C4-2B (cell line): ENCODE data around the gene GATAD2A.

Experiments
- H3K27ac ChIP-seq: fragments of 450-650 bp; 2 replicates; pipeline ENCODE4 v1.5.1; 2017
- ZFX ChIP-seq: fragments of 450-650 bp; IDR thresholded peaks from 2 replicates; pipeline ENCODE4 v1.6.1; 2017
- TF ChIP-seq, protein P1 (sequence below): fragments of 450-650 bp; conservative IDR thresholded peaks from 2 replicates; pipeline ENCODE4 v1.5.1; 2017; ENCODE audit warnings: mild to moderate bottlenecking

GATAD2A gene

DNA sequence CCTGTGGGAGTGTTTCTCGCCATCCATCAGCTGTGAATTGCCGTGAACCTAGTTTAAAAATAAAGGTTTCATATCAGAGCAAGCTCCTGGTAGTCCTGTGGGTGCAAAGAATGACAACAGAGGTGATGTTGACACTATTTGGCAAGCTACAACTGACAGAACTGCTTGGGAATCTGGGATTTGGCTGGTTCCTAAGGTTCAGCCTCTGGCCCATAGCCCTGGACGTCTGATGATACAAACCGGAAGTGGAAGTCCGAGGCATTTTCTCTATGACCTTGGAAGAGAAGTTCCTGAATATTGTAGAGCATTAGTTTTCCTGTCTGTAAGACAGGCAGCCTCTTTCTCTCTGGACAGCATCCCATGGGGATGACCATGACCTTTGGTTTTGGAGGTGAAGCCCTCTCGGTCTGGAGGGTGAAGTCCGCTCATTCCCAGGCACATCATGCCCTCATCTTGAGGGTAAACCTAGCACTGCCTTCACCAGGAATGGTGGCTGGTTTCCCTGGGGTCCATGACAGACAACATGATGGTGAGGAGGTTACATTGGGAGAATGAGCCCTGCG is 29.1 kb downstream of the GATAD2A start:
- TF ChIP-seq, protein P1, sequence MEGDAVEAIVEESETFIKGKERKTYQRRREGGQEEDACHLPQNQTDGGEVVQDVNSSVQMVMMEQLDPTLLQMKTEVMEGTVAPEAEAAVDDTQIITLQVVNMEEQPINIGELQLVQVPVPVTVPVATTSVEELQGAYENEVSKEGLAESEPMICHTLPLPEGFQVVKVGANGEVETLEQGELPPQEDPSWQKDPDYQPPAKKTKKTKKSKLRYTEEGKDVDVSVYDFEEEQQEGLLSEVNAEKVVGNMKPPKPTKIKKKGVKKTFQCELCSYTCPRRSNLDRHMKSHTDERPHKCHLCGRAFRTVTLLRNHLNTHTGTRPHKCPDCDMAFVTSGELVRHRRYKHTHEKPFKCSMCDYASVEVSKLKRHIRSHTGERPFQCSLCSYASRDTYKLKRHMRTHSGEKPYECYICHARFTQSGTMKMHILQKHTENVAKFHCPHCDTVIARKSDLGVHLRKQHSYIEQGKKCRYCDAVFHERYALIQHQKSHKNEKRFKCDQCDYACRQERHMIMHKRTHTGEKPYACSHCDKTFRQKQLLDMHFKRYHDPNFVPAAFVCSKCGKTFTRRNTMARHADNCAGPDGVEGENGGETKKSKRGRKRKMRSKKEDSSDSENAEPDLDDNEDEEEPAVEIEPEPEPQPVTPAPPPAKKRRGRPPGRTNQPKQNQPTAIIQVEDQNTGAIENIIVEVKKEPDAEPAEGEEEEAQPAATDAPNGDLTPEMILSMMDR, result no peak
- TF ChIP-seq ZFX, result no peak
- H3K27ac ChIP-seq, result no peak overlapping the region

DNA sequence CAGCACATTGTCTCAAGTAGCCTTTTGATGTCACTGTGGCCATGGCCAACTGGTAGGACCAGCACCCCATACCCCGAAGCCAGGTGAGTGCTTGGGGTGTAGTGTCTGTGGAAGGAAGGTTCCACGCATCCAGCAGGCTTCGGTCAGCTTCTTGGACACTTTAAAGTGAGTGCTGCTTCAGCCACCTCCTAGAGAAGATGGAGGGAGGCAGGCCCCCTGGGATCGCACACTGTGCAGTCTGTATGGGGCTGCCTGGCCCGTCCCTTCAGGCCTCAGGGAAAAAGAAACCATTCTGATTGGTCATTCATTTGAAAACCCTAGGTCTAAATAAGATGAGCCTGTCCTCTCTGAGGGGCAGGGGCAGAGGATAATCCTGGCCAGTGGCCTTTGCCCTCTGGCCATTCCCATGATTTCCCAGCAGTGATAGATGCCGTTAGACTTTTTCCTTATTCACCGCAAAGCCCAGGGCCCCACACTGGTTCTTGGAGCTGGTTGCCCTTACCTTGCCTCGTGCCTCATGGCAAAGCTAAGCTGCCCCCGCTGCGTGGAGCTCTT is 30.7 kb downstream of the GATAD2A start:
- TF ChIP-seq, protein P1, result no peak
- TF ChIP-seq ZFX, result no peak
- H3K27ac ChIP-seq, result no peak overlapping the region

DNA sequence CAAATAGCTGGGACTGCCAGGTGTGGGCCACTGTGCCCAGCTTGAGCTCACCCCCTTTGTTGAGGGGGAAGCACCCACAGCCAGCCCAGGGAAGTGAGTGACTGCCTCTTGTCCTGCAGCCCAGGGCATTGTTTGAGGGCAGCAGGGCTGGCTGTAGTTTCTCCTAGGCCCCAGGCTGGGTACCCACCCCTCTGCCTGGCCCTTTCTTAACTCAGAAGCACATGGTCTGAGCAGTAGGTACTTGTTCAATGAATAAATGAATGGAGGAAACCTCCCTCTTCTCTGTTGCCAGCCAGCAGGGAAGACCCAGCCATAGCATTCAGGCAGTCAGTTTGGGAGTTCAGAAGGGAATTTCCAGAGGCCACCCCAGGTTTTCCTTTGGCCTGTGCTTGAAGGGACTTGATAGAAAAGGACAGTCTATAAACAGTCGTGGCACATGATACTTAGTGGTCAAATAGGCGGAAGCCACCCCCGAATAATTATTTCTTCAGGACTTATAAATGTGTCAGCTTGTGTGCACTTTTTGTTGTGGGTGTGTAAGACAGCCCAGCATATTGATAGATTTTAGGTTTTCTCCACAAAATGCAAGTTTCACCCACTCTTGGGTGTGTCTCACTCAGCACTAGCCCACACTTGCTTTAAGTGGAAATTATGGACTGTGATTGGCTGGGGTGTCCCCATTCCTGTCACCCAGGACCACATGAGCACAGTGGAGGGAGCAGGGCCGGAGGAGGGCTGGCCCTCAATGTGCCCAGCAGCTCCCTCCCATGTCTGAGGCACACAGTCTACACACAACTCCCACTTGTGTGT is 33.1 kb downstream of the GATAD2A start:
- TF ChIP-seq, protein P1, result no peak
- TF ChIP-seq ZFX, result no peak
- H3K27ac ChIP-seq, result no peak overlapping the region

DNA sequence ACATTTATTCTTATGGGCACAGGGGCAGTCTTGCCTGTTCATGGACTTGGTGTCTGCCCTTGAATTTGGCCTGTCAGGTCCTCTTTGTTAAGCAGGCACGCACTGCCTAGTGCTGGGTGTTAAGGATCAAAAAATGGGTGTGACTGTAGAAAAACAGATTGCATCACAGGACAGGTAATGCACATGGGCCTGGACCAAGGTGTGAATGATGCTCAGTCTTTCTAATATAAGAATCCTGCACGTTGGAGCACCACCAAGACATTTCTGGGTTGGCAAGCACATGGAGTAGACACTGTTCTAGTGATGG is 33.7 kb downstream of the GATAD2A start:
- no peak for TF ChIP-seq ZFX
- TF ChIP-seq, protein P1, result no peak
- no peak overlapping the region for H3K27ac ChIP-seq

DNA sequence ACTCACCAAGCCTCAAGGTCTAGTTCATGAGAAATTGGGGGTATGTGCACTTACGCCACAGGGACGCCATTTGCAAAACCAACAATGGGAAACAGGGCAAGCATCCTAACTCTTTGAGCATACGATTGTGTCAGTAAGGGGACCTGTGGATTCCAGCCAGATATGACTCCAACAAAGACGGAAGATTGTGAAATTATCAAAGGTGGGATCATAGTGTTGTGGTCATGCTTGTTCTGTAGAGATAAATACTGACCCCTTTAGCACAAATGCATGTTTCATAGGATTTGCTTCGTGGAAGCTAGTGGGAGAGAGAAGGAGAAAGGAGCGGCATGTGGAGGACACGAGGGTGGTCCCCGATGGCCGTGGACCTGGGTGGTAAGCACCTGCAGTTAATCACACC is 37.8 kb downstream of the GATAD2A start:
- TF ChIP-seq ZFX, result no peak
- no peak overlapping the region for H3K27ac ChIP-seq

DNA sequence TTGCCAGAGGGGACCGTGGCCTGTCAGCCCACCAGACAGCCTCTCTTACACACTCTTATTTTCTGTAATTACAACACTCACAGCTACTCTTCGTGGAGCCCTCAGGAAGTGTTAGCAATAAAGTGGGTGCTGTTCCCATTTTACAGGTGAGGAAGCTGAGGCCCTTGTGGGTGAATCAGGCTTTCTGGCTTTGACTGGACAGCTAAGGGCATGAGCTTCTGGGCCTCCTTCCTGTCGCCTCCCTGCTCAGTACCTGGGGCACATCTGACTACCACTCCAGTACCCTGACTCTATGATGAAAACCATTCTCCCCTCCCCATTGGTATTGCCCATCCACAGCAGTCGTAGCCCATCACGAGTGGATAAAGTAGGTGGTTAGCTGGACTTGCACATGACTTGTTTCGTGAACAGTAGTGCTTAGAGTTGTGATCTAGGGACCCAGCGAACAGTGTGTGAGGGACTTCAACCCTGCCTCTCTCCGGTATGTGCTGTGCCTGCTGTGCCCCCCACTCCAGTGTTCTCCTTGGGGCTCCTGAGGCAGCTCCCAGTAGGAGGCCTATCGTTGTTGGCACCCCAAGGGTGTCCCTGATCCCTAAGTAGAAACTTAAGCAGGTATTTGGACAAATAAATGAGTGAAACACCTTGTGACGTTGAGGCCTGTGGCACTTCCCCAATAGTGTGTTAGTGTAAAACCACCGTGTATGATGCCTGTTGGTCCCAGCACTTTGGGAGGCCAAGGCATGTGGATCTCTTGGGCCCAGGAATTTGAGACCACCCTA is 38.6 kb downstream of the GATAD2A start:
- TF ChIP-seq ZFX, result no peak
- TF ChIP-seq, protein P1, result no peak
- H3K27ac ChIP-seq, result no peak overlapping the region

DNA sequence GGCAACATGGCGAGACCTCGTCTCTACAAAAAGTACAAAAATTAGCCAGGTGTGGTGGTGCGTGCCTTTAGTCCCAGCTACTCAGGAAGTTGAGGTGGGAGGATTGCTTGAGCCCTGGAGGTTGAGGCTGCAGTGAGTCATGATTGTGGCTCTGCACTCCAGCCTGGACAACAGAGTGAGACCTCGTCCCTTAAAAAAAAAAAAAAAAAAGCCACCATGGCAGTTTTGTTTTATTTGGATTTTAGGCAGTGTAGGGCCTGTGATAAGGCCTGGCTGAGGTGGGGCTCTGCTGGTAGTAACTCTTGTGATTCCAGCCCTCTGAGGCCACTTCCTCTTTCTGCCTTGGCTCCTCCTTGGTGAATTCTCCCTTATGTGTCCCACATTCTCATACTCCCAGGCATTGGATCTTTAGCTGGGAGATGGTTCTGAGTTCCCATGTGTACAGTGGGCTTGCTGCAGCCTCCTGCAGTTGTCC is 39.2 kb downstream of the GATAD2A start:
- no peak overlapping the region for H3K27ac ChIP-seq
- no peak for TF ChIP-seq ZFX
- TF ChIP-seq, protein P1, result no peak
